ENCODE data around the gene NPAS3.

NPAS3 gene

GRCh38 chr14:33486332-33486890 lies 547.7 kb downstream of the NPAS3 start:
- no peak overlapping the region for H3K27ac ChIP-seq
- no peak for TF ChIP-seq CTCF (conservative IDR thresholded peaks at IDR 0.05; ENCODE audit: low read depth)
- ChIA-PET CTCF (interaction anchor here (0.7 kb wide), 1 partner anchor 275 kb away, joined by 4 read pairs; no protein-coding TSS in a partner anchor), POLR2A (ENCODE audit: low non-redundant PET) (no interaction called here)
- DNase-seq (ENCODE audit: low spot score), result no peak

- ChIA-PET CTCF (no interaction called here), POLR2A (ENCODE audit: low non-redundant PET) (no interaction called here)
- DNase-seq (ENCODE audit: low spot score), result no peak
- H3K27ac ChIP-seq, result no peak overlapping the region
- TF ChIP-seq CTCF (conservative IDR thresholded peaks at IDR 0.05; ENCODE audit: low read depth), result no peak
Measured at GRCh38 chr14:33488582-33488981, 549.9 kb downstream of the NPAS3 start.

- POLR2A ChIA-PET (ENCODE audit: low non-redundant PET), result interaction anchor here (0.7 kb wide), 1 partner anchor 294 kb away, joined by 4 read pairs; no protein-coding TSS in a partner anchor
- no peak for TF ChIP-seq CTCF (conservative IDR thresholded peaks at IDR 0.05; ENCODE audit: low read depth)
- no peak overlapping the region for H3K27ac ChIP-seq
- CTCF ChIA-PET, result no interaction called here
- no peak for DNase-seq (ENCODE audit: low spot score)
Measured at GRCh38 chr14:33490555-33490954, 551.9 kb downstream of the NPAS3 start.

- no peak for TF ChIP-seq CTCF (conservative IDR thresholded peaks at IDR 0.05; ENCODE audit: low read depth)
- no peak overlapping the region for H3K27ac ChIP-seq
- POLR2A ChIA-PET (ENCODE audit: low non-redundant PET), result interaction anchor here (0.7 kb wide), 1 partner anchor 293 kb away, joined by 4 read pairs; no protein-coding TSS in a partner anchor
- CTCF ChIA-PET, result no interaction called here
- no peak for DNase-seq (ENCODE audit: low spot score)
Measured at GRCh38 chr14:33491112-33491511, 552.4 kb downstream of the NPAS3 start.

- no peak for TF ChIP-seq CTCF (conservative IDR thresholded peaks at IDR 0.05; ENCODE audit: low read depth)
- POLR2A ChIA-PET (ENCODE audit: low non-redundant PET), result no interaction called here
- DNase-seq (ENCODE audit: low spot score), result no peak
- CTCF ChIA-PET, result no interaction called here
- no peak overlapping the region for H3K27ac ChIP-seq
Measured at GRCh38 chr14:33492491-33492890, 553.8 kb downstream of the NPAS3 start.

- POLR2A ChIA-PET (ENCODE audit: low non-redundant PET), result no interaction called here
- H3K27ac ChIP-seq, result no peak overlapping the region
- no peak for DNase-seq (ENCODE audit: low spot score)
- TF ChIP-seq CTCF (conservative IDR thresholded peaks at IDR 0.05; ENCODE audit: low read depth), result no peak
- CTCF ChIA-PET, result no interaction called here
Measured at GRCh38 chr14:33493266-33493665, 554.6 kb downstream of the NPAS3 start.

Measured in RWPE1 (cell line).